GM19468 (cell line): ENCODE results near the gene IFNL3.
"Not testable (repeated sequence)": the region's sequence is repeated elsewhere in the genome, so short reads cannot be mapped to it uniquely, and the experiment has no call there.

ENCODE experiments used
- ATAC-seq: cut with Tn5 transposase; IDR thresholded peaks from one replicate; pipeline ENCODE4 v1.9.1; 2021; ENCODE audit warnings: mild to moderate bottlenecking, moderate library complexity, moderate number of reproducible peaks; ENCODE audit not compliant: unreplicated experiment; ENCODE audit errors: extremely low read depth

The IFNL3 gene

DNA sequence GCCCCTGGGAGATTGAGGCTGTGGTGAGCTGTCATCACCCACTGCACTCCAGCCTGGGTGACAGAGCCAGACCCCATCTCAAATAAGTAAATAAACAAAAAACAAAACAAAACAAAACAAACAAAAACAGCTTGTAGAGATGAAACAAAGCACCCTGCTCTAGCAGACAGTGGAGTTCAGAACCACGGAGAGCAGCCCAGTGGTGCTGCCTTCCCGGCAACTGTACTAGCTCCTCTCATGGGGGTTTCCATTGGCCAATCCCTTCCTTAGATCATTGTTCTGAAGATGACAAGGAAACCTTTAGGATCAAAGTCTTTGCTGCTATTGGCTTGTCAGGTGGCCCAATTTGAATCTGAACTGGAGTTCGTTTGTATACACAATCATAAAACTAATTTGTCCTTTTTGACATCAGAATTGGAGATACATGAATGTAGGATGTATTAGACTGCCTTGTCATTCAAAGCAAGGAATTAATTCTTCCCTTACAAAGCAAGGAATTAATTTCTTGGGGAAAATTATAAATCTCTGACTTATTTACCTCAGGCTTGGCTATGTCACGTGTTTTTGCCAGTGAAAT is 21.0 kb downstream of the IFNL3 start:
- ATAC-seq, result no peak

DNA sequence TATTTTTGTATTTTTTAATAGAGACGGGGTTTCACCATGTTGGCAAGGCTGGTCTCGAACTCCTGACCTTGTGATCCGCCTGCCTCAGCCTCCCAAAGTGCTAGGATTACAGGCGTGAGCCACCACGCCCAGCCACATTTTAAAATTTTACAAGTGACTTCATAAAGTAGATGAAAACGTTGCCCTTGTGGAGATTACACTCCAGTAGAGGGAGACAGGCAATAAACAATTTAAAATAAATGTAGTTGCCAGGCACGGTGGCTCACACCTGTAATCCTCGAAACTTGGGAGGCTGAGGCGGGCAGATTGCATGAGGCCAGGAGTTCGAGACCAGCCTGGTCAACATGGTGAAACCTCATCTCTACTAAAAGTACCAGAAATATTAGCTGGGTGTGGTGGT is 25.7 kb downstream of the IFNL3 start:
- not testable (repeated sequence) for ATAC-seq

DNA sequence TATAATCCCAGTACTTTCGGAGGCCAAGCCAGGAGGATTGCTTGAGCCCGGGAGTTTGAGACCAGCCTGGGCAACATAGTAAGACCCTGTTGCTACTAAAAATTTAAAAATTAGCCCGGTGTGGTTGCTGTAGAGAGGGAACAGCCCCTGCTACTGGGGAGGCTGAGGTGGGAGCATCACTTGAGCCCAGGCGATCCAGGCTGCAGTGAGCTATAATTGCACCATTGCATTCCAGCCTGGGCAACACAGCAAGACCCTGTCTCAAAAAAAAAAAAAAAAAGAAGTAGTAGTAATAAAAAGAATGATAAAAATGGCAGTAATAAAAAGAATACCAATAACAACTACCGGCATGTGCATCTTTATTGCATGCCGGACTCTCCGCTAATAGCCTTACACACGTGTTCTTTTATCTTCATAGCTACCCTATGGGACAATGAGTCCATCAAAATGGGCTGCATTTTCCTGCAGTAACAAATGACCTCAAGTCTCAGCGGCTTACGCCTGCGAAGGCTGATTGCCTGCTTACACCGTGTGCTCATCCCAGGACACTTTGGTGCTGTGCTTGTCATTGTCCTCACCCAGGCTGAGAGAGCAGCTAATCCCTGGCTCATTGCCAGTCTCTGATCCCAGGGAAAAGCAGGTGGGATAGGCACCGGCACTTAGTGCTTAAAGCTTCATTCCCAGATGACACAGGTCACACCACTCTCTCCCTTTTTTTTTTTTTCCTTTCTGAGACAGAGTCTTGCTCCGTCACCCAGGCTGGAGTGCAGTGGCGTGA is 26.4 kb downstream of the IFNL3 start:
- no peak for ATAC-seq

DNA sequence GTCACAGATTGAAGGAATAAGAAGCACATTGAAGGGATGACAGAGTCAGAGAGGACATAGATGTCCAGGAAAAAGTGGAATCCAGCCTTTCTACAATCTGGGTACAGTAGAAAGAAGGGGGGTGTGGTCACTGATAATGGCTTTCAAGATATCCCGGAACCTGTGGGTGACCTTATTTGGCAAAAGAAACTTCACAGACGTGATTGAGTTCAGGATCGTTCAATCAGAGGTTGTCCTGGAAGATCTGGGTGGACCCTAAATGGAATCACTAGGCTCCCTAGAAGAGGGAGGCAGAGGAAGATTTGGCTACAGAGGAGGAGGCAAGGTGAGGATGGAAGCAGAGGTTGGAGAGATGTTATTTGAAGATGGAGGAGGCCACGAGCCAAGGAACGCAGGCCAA is 27.7 kb downstream of the IFNL3 start:
- ATAC-seq, result no peak

DNA sequence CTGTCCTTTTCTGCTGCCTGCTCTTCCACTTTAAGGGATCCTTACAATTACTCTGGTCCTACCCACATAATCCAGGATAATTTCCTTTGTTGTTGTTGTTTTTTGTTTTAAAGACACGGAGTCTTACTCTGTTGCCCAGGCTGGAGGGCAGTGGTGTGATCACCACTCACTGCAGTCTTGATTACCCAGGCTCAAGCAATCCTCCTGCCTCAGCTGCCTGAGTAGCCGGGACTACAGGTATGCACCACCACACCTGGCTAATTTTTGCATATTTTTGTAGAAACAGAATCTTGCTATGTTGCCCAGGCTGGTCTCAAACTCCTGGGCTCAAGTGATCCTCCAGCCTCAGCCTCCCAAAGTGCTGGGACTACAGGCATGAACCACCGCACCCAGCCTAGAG is 29.5 kb downstream of the IFNL3 start:
- not testable (repeated sequence) for ATAC-seq

DNA sequence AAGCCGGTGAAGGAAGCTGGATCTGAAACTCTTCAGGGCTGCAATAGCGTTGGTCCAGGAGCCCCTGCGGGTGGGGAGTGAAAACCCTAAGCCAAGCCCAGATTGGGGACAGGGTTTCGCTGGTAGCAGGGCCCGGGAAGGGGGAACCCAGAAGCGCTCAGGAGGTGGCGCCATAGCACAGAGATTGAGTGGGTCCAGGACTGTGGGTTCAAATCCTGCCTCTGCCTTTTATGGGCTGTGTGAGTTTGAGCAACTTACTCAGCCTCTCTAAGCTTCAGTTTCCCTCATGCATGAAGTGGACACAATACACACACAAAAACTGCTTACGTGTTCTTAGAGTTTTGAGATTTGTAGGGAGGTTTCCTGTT is 32.4 kb downstream of the IFNL3 start:
- ATAC-seq, result no peak

DNA sequence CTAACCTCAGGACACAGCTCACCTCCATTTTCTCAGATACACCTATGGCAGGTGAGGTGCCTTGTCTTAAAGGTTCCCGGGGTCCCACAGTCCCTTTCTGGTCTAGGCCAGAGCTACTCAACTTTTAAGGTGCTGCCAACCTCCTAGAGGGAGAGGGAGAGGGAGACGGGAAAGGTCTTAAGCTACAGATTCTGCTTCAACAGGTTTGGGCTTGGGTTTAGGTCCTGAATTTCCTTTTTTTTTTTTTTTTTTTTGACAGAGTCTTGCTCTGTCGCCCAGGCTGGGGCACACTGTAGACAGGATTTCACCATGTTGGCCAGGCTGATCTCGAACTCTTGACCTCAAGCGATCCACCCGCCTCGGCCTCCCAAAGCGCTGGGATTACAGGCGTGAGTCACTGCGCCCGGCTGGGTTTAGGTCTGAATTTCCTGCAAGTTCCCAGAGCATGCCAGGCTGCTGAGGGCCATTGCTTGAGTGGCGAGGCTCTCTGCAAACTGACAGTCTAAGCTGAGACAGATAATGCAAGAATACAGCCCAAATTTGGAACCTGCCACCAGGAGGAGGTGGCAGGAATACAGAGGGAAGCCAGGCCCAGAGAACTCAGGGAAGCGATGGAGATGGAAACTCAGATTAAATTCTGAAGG is 33.0 kb downstream of the IFNL3 start:
- no peak for ATAC-seq

DNA sequence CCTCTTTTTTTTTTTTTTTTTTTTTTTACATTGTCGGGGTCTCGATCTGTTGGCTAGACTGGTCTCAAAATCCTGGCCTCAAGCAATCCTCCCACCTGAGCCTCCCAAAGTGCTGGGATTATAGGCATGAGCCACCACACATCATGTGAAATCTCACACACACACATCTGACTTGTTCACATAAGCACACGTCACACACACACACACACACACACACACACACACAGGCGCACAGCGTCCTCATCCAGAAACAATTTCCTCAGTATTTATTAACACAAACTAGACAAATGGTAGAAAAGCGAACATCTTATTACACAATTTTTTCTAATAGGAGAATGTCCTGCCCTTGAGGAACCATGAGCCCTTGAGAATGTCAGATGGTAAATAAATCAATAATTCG is 35.6 kb downstream of the IFNL3 start:
- ATAC-seq, result no peak

DNA sequence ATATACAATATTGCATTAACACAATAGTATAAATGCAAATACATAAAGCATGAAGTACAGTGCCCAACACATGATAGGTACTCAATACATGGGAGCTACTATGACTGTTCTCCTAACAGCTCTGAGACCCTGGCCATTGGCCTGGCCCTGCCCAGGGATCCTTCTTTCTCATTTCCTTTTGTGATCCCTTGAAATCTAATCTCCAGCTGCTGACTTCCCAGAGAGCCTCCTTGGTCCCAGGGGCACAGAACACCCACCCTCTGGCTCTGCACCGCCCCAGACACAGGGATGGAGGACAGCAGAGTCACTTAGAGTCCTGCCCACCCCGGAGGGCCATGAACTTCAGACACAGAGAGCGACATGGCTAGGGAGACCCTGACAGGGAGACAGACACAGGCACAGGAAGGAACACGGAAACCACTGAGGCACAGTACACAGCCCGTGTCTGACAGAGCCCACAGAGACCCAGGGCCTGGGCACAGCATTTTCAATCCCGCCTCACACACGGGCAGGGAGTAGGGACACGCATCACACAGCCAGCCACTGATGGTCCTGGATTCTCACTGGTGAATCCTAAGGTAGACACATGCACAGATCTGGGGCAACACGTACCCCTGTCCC is 36.5 kb downstream of the IFNL3 start:
- ATAC-seq, result no peak

DNA sequence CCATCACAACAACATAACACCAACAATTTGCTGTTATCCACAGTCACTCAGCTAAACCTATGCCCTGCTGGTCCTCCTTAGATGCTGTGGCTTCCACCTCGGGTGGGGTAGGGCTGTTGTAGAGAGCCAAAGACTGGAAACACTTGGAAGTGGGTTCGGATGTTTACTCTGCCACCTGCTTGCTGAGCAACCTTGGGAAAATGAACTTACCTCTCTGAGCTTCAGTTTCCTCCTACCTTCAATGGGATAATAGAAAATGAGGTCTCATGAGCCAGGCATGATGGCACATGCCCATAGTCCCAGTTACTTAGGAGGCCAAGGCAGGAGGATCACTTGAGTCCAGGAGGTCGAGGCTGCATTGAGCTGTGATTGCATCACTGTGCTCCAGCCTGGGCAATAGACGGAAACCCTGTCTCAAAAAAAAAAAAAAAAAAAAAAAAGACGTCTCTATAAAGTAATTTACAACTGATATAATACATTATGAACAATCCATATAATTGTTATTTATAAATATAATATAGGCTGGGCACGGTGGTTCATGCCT is 37.4 kb downstream of the IFNL3 start:
- ATAC-seq, result no peak

DNA sequence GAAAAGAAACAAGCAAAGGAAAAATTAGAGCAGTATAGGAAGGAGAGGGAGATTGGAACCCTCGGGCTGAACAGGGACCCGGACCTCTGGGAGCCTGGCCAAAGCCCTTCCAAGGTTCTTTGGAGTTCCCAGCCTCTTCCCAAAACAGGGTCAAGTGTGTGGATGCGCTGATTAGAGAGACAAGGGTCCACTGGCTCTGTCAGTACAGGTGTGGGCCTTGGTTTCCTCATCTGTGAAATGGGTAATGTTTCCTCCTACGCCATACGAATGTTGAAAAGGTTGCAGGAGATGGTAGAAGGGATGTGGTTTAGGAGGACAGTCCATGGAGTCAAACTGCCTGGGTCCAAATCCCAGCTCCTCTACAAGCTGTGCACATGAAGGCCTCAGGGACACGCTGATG is 38.7 kb downstream of the IFNL3 start:
- no peak for ATAC-seq

DNA sequence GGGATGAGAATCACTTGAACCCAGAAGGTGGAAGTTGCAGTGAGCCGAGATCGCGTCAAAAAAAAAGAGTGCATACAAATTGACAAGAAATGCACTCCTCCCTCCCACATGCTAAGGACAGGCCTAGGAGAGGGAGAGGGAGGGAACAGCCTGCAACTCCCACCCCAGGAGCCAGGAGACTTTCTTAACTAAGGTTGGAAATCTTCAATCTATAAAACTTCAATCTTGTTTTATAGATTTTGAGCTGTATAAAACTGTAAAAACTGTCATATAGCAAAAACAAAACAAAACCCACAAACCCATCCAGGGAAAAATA is 39.4 kb downstream of the IFNL3 start:
- ATAC-seq, result no peak

DNA sequence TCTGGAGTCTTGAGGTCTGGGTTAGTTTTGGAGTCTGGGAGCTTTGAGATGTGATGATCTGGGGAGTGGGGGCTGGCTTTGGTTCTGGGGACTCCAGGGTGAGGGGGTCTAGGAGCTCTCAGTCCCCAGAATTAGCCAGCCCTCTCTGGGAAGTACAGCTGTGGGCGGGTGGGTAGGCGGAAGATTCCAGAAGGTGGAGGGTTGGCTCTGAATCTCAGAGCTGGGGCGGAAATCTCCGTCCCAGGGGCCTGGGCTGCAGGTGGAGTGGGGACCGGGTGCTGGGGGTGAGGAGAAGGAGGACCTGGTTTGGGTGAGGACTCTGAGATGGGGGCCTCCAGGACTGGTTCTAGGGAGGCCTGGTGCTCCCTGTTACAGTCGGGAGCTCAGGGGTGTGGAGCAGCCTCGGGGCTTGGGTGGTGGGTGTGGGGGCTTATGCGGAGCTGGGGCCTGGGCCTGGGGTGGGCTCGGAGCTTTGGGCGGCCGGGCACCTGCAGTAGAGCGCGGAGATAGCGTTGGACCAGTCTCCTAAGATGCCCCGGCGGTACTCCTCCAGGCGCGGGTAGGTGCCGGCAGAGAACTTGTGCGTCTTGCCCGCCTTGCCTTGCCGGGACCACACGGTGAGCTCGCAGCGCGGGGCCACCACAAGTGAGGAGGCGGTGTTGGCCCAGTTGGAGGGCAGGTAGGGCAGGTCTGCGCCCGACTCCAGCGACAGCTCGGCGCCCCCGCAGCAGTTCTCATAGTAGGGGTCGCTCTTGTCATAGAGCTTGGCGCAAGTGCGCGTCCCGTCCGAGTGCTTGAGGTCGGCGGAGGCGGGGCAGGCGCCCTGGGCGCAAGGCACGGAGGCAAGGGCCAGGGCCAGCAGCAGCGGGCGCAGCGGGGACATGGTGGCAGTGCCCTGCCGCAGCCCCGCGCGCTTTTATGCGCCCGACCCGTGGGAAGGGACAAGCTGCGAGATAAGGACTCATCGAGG is 41.1 kb downstream of the IFNL3 start, which contains the start of gene SYCN:
Gene SYCN (minus strand): TSS at position 892 of the 970 bp plus-strand sequence. CDS start 9 bp downstream, at position 883.
- ATAC-seq, result no peak

DNA sequence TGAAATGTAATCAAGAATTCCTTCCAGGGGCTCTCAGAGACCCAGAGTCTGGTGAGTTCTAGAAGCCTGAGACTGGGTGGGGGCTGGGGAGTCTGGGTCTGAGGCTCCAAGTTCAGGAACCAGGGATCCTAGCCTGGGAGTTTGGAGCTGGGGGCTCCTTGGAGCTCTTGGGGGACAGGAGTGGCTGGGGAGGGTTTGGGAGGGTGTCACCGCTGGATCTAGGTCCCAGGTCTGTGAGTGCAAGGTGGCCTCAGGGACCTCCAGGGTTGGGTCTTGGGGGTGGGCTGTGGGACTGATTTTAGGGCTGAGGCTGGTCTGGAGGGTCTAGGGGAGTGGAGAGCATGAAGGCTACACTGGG is 41.8 kb downstream of the IFNL3 start:
- ATAC-seq, result no peak

DNA sequence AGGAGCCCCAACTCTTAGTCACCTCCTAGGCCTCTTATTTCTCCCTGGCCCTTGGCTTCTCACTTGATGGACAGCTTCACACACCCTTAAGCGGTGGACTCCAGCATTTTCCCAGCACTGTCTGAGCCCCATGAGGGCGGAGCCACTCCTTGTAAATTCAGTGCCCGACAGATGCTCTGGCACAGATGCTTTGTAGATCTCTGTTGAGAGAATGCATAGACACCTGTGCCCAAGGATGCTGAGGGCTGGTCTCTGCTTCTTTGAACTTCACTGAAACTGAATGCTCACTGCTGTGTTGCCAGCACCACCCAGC is 44.0 kb downstream of the IFNL3 start:
- no peak for ATAC-seq

DNA sequence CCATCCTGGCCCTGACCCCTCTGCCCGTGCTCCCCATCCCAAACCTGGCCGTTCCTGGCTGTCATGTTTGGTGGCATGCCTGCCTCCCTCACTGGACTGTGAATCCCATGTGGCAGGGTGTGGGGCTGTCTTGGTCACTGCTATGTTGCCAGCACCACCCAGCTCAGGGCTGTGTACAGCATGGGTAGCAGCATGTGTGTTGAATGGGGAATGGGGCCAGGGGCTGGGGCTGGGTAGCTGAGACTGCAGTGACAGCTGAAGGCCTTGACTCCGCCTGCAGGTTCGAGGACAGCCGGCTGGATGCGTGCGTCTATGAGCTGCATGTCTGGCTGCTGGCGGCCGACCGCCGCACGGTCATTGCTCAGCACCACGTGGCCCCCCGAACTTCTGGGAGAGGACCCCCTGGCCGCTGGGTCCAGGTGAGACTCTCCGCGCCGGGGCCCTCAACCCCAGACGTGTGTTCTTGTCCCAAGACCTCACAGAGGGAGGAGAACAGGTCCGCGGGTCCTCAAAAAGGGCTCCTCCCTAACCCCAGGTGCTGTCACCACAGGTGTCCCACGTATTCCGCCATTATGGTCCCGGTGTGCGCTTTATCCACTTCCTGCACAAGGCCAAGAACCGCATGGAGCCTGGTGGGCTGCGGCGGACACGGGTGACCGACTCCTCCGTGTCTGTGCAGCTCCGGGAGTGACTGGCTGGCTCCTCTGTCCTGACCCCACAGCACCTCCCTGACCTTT is 44.6 kb downstream of the IFNL3 start:
- ATAC-seq, result no peak

DNA sequence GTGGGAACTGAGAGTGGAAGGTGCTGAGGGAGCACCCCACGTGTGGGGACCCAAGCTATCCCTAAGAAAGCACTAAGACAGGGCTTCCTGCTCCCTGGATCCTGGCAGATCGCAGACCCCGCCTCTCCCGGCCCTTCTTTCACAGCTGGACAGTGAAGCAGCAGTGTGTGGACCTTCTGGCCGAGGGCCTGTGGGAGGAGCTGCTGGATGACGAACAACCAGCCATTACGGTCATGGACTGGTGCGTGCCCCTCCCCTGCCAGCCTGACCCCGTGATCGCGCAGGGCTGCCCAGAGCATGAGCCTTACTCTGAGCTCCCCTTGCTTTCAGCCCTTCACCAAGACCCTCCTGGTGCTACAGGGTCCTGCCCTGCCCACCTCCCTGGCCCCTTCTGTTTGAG is 45.8 kb downstream of the IFNL3 start:
- ATAC-seq, result no peak

DNA sequence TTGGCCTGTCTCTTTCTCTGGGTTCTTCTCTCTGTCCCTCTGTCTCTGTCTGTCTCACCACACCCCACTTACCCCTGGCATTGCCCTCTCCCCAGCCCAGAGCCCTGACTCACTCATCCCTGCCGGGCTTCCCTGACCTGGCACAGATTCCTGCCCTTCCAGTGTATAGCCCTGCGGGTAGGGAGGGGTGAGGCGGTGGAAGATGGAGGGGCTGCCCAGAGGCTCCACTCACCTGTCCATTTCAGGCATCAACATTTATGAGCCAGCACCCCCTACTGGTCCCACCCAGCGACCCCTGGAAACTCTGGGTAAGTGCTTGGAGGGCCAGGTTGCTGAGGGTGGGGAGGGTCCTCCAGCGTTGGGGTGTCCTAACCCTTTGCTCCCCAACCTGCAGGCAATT is 47.0 kb downstream of the IFNL3 start:
- ATAC-seq, result no peak

DNA sequence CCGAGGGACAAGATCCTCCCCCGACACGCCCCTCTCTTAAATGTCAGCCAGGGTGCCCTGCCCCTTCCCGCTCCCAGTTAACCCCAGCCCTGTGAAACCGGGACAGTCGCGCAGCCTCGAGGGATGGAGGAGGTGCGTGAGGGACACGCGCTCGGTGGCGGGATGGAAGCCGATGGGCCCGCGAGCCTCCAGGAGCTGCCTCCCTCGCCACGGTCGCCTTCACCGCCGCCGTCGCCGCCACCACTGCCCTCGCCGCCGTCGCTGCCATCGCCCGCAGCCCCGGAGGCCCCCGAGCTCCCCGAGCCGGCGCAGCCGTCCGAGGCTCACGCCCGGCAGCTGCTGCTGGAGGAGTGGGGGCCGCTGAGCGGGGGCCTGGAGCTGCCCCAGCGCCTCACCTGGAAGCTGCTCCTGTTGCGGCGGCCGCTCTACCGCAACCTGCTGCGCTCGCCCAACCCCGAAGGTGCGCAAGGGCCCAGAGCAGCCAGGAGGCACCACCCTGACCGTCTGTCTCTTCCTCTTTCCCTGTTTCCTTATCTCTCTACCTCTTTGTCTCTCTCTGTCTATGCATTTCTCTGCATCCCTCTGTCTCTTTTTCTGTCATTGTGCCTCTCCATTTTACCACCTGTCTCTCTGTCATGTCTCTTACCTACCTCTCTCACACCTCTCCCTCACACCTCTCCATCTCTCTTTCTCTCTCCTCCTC is 47.8 kb downstream of the IFNL3 start, which contains the start of gene NCCRP1:
Gene NCCRP1 (plus strand): TSS at position 105 of the 703 bp plus-strand sequence. CDS start 19 bp downstream, at position 124.
- no peak for ATAC-seq
